Spinal cord (tissue), 10 donors: ENCODE data around the gene IL22RA1. TPM values are rescaled to one million over a fixed set of nuclear protein-coding genes. Genes with fewer than 3 reads are reported as not detected.
A peak's percentile ranks its signal among the peaks of the same experiment; 100 is the strongest.

Experiments
- DNase-seq, 6 donors: peaks; one replicate each; pipeline versions ENCODE4 v3.0.0 to v3.0.0-alpha.2; 2013 to 2015; ENCODE audit warnings: low spot score in 6 of 6, low read depth in 4 of 6
- H3K27ac ChIP-seq: one replicate; pipeline ENCODE4 v1.5.1; 2013; ENCODE audit warnings: low read depth, low read length, control low read depth
- H3K27me3 ChIP-seq: one replicate; pipeline ENCODE4 v1.6.1; 2013; ENCODE audit warnings: low read length; ENCODE audit not compliant: control insufficient read depth, insufficient read depth
- H3K36me3 ChIP-seq: one replicate; pipeline ENCODE4 v1.6.1; 2013; ENCODE audit warnings: low read length; ENCODE audit not compliant: control insufficient read depth, insufficient read depth
- H3K4me1 ChIP-seq: one replicate; pipeline ENCODE4 v1.6.1; 2013; ENCODE audit warnings: low read length; ENCODE audit not compliant: control insufficient read depth, insufficient read depth
- H3K4me3 ChIP-seq: one replicate; pipeline ENCODE4 v1.5.1; 2013; ENCODE audit warnings: low read depth, low read length, control low read depth
- H3K9me3 ChIP-seq: one replicate; pipeline ENCODE4 v1.6.1; 2013; ENCODE audit warnings: low read length; ENCODE audit not compliant: control insufficient read depth, insufficient read depth
- WGBS: methylation state at CpG from one replicate; pipeline ENCODE4 v1.1.5; 2013; ENCODE audit warnings: missing lambda C conversion rate; ENCODE audit not compliant: insufficient coverage; 5-methylcytosine and 5-hydroxymethylcytosine counted together
- polyA plus RNA-seq, 2 donors: library from polyadenylated mRNA; unstranded; fragments of 120-200 nt; gene quantifications; one replicate each; pipeline ENCODE4 v1.2.1, GENCODE V29; 2013; ENCODE audit not compliant: insufficient read length in 2 of 2
- total RNA-seq, 2 donors: library from RNA; depleted of rRNA in 1 of 2; stranded (reverse); fragments of 120-200 nt in 1 of 2; fragments of >200 nt in 1 of 2; gene quantifications; one replicate each; pipeline versions ENCODE4 v1.2.3 to v1.2.4, GENCODE V29; 2013 to 2014
- donor health status: healthy.

Gene IL22RA1
- total and polyA plus RNA-seq, 4 donors, result 0.06 to 0.10 TPM; not detected in 2

- no peaks in the 10 kb centered on the region for H3K36me3 ChIP-seq
- 90% methylated on average over 16 of the region's 16 CpGs for WGBS
- DNase-seq, result no peak
Measured at GRCh38 chr1:24086466-24086865, 56.5 kb downstream of the IL22RA1 start.

DNA sequence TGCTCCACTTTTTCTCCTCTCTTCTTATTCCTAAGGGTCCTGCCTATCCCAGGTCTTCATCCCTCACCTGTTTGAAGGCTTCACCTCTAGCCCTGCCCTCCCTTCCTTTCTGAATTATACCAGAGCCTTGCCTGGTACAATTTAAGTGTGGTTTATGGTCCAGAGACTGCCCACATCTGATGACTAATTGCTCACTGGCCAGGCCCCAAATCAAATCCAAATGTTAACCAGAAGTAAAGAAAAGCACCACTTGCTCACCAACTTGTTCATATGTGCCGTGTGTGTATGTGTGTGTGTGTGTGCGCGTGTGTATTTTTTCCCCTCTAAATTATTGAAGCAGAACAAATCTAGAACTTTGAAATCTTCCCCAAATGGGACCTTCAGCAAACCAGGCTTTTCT is 57.4 kb downstream of the IL22RA1 start:
- no peak for DNase-seq
- WGBS, result no CpG with 5 or more reads among the region's 3 CpGs
- no peak overlapping the region for H3K4me3 ChIP-seq
- H3K4me1 ChIP-seq, result no peaks in the 10 kb centered on the region
- no peaks in the 10 kb centered on the region for H3K27me3 ChIP-seq
- H3K27ac ChIP-seq, result no peak overlapping the region
- H3K36me3 ChIP-seq, result no peaks in the 10 kb centered on the region
- no peaks in the 10 kb centered on the region for H3K9me3 ChIP-seq

More at GRCh38 chr1:24086466-24086865, 56.5 kb downstream of the IL22RA1 start:
- Histone ChIP-seq H3K9me3 (no peaks in the 10 kb centered on the region), H3K27me3 (no peaks in the 10 kb centered on the region), H3K4me1 (no peaks in the 10 kb centered on the region), H3K4me3 (no peak overlapping the region), H3K27ac (no peak overlapping the region)

DNA sequence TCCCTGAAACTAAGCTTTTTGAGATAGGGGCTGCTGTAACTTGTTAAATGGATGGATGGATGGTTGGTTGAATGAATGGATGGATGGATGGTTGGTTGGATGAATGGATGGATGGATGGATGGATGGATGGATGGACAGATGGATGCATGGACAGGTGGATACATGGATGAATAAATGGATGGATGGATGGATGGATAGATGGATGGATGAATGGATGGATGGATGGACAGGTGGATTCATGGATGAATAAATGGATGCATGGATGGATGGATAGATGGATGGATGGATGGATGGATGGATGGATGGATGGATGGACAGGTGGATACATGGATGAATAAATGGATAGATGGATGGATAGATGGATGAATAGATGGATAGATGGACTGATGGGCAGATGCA is 57.9 kb downstream of the IL22RA1 start:
- no peak overlapping the region for H3K4me3 ChIP-seq
- no peaks in the 10 kb centered on the region for H3K36me3 ChIP-seq
- H3K9me3 ChIP-seq, result no peaks in the 10 kb centered on the region
- no peak overlapping the region for H3K27ac ChIP-seq
- no peak for DNase-seq
- H3K27me3 ChIP-seq, result no peaks in the 10 kb centered on the region
- peaks cover 3% of the 10 kb centered on the region for H3K4me1 ChIP-seq

GRCh38 chr1:24084050-24084449 is 58.9 kb downstream of the IL22RA1 start:
- WGBS, result no CpG with 5 or more reads among the region's 7 CpGs
- Histone ChIP-seq H3K9me3 (no peaks in the 10 kb centered on the region), H3K27ac (no peak overlapping the region), H3K36me3 (no peaks in the 10 kb centered on the region), H3K27me3 (no peaks in the 10 kb centered on the region), H3K4me1 (peaks cover 4% of the 10 kb centered on the region), H3K4me3 (no peak overlapping the region)
- no peak for DNase-seq

DNA sequence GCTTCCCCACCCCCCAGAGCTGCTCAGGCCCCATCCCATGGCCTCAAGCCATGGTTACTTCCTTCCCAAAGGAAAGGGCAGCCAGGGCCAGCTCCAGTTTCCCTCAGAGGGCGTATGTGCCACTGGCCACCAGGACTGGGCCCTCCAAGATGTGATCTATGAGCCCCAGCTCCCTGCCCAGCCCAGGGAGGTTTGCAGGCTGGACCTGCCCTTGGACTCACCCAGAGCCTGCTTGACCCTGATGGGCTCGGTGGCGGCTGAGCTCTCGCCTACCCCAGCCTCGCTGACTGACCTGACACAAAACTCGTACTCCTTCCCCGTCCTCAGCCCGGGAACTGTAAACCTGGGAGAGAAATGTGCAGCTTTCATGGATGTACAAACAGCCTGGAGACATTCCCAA is 60.6 kb downstream of the IL22RA1 start:
- WGBS, result 96% methylated on average over 8 of the region's 8 CpGs
- H3K4me3 ChIP-seq, result no peak overlapping the region
- H3K27me3 ChIP-seq, result no peaks in the 10 kb centered on the region
- no peak for DNase-seq
- H3K9me3 ChIP-seq, result no peaks in the 10 kb centered on the region
- H3K27ac ChIP-seq, result no peak overlapping the region
- peaks cover 4% of the 10 kb centered on the region for H3K4me1 ChIP-seq
- H3K36me3 ChIP-seq, result no peaks in the 10 kb centered on the region

- no peaks in the 10 kb centered on the region for H3K27me3 ChIP-seq
- no peak for DNase-seq
- H3K27ac ChIP-seq, result no peak overlapping the region
- H3K4me1 ChIP-seq, result peaks cover 4% of the 10 kb centered on the region
- no peaks in the 10 kb centered on the region for H3K9me3 ChIP-seq
- no peaks in the 10 kb centered on the region for H3K36me3 ChIP-seq
- no peak overlapping the region for H3K4me3 ChIP-seq
- WGBS, result 96% methylated on average over 5 of the region's 6 CpGs
Measured at GRCh38 chr1:24081190-24081589, 61.8 kb downstream of the IL22RA1 start.

- DNase-seq, result peak in 2 of 6 donors; percentile 7 to 9
- whole genome bisulfite sequencing, result 52% methylated on average over 7 of the region's 10 CpGs
- no peak overlapping the region for H3K4me3 ChIP-seq
- H3K27me3 ChIP-seq, result no peaks in the 10 kb centered on the region
- no peaks in the 10 kb centered on the region for H3K9me3 ChIP-seq
- peaks cover 4% of the 10 kb centered on the region for H3K4me1 ChIP-seq
- no peaks in the 10 kb centered on the region for H3K36me3 ChIP-seq
- no peak overlapping the region for H3K27ac ChIP-seq
Measured at GRCh38 chr1:24080131-24080530, 62.8 kb downstream of the IL22RA1 start.

DNA sequence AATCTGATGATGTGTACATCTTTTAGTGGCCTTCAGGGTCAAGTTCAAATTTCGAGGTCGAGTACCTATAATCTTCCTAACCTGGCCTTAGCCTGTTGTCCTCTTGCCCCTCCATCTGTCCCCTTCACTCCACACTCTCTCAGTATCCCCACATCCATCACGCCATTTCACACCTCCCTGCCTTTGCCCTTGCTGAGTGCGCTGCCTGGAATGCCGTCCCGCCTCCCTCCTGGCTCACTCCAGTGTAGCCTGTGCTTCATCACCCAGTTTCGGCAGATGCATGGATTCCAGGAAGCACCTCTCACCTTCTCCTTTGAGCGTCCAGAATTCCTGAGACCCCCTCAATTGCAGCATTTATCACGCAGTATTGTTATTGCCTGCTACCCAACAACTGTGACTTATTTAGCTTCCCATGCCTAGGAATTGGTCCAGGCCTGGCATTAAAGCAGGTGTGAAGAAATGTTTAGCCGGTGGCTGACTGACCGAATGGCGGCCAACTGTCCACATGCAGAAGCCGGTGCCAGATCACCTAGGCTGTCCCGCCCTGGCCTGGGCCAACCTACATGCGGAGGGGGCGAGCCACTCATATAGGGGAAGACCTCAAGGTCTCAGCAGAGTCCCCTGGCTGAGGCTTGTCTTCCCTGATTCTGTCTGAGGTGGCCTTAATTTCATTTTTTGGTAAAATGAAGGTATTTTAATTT is 65.5 kb downstream of the IL22RA1 start:
- Histone ChIP-seq H3K4me1 (peaks cover 4% of the 10 kb centered on the region), H3K27ac (no peak overlapping the region), H3K9me3 (no peaks in the 10 kb centered on the region), H3K27me3 (no peaks in the 10 kb centered on the region), H3K36me3 (no peaks in the 10 kb centered on the region), H3K4me3 (no peak overlapping the region)
- DNase-seq, result no peak
- WGBS, result 87% methylated on average over 15 of the region's 16 CpGs

- peaks cover 2% of the 10 kb centered on the region for H3K27me3 ChIP-seq
- WGBS, result 88% methylated on average over 8 of the region's 8 CpGs
- H3K36me3 ChIP-seq, result no peaks in the 10 kb centered on the region
- H3K9me3 ChIP-seq, result no peaks in the 10 kb centered on the region
- no peak overlapping the region for H3K4me3 ChIP-seq
- DNase-seq, result no peak
- peaks cover 7% of the 10 kb centered on the region for H3K4me1 ChIP-seq
- no peak overlapping the region for H3K27ac ChIP-seq
Measured at GRCh38 chr1:24075946-24076345, 67.0 kb downstream of the IL22RA1 start.

- Histone ChIP-seq H3K36me3 (no peaks in the 10 kb centered on the region), H3K4me3 (no peak overlapping the region), H3K9me3 (no peaks in the 10 kb centered on the region), H3K27ac (no peak overlapping the region), H3K4me1 (peaks cover 9% of the 10 kb centered on the region), H3K27me3 (peaks cover 2% of the 10 kb centered on the region)
- no peak for DNase-seq
- WGBS, result 92% methylated on average over 3 of the region's 4 CpGs
Measured at GRCh38 chr1:24075590-24075854, 67.4 kb downstream of the IL22RA1 start.
